Skin epidermis (tissue), 12 donors: ENCODE results near the gene CHAT.

ENCODE experiments used
- H3K27ac ChIP-seq, 21 experiments: fragments of 200-600 bp; sonication (generic) in 11 of 21; one replicate each; pipeline ENCODE4 v1.5.0; 2020; ENCODE audit warnings: mild to moderate bottlenecking in 3 of 21, inconsistent platforms in 2 of 21, moderate library complexity in 2 of 21
- H3K4me3 ChIP-seq, 7 experiments: fragments of 200-600 bp; sonication (generic) in 2 of 7; one replicate each; pipeline ENCODE4 v1.5.0; 2020; ENCODE audit warnings: inconsistent platforms in 2 of 7, mild to moderate bottlenecking in 2 of 7, moderate library complexity in 1 of 7

CHAT gene

GRCh38 chr10:49613882-49614241 is at the start of gene CHAT:
Gene CHAT, plus strand, starts transcription at chr10:49614037. Its CDS starts 153 bp downstream, at chr10:49614190.
- Histone ChIP-seq H3K4me3 (no peak within 1 kb of the TSS), H3K27ac (no peak within 1 kb of the TSS)

- Histone ChIP-seq H3K4me3 (no peak overlapping the region), H3K27ac (no peak overlapping the region)
These were observed 49.3 kb upstream of the CHAT start for GRCh38 chr10:49564461-49565009.

- Histone ChIP-seq H3K4me3 (no peak overlapping the region), H3K27ac (peak overlapping the region in 2 of 21 experiments; percentile 21 to 51)
These were observed 46.0 kb upstream of the CHAT start for GRCh38 chr10:49567810-49568209.

- H3K27ac ChIP-seq, result peak overlapping the region in 6 of 21 experiments; percentile 15 to 51 (median 28)
- H3K4me3 ChIP-seq, result no peak overlapping the region
These were observed 45.6 kb upstream of the CHAT start for GRCh38 chr10:49568235-49568634.

- Histone ChIP-seq H3K27ac (peak overlapping the region in 2 of 21 experiments; percentile 15 to 51), H3K4me3 (no peak overlapping the region)
These were observed 44.7 kb upstream of the CHAT start for GRCh38 chr10:49569031-49569631.

GRCh38 chr10:49571388-49571787 is 42.4 kb upstream of the CHAT start:
- H3K4me3 ChIP-seq, result no peak overlapping the region
- no peak overlapping the region for H3K27ac ChIP-seq

- H3K27ac ChIP-seq, result no peak overlapping the region
- H3K4me3 ChIP-seq, result no peak overlapping the region
These were observed 41.2 kb upstream of the CHAT start for GRCh38 chr10:49572594-49573114.

- Histone ChIP-seq H3K4me3 (no peak overlapping the region), H3K27ac (no peak overlapping the region)
These were observed 38.3 kb upstream of the CHAT start for GRCh38 chr10:49575489-49576072.

GRCh38 chr10:49577182-49577925 is 36.5 kb upstream of the CHAT start:
- Histone ChIP-seq H3K27ac (no peak overlapping the region), H3K4me3 (no peak overlapping the region)

- H3K4me3 ChIP-seq, result no peak overlapping the region
- no peak overlapping the region for H3K27ac ChIP-seq
These were observed 35.4 kb upstream of the CHAT start for GRCh38 chr10:49578392-49578791.

- Histone ChIP-seq H3K27ac (no peak overlapping the region), H3K4me3 (no peak overlapping the region)
These were observed 34.2 kb upstream of the CHAT start for GRCh38 chr10:49579621-49580020.

- H3K27ac ChIP-seq, result no peak overlapping the region
- H3K4me3 ChIP-seq, result no peak overlapping the region
These were observed 28.4 kb upstream of the CHAT start for GRCh38 chr10:49585387-49585786.

- Histone ChIP-seq H3K4me3 (no peak overlapping the region), H3K27ac (no peak overlapping the region)
These were observed 25.9 kb upstream of the CHAT start for GRCh38 chr10:49587981-49588380.

GRCh38 chr10:49592726-49593563 is 20.9 kb upstream of the CHAT start:
- Histone ChIP-seq H3K4me3 (no peak overlapping the region), H3K27ac (no peak overlapping the region)

- no peak overlapping the region for H3K27ac ChIP-seq
- H3K4me3 ChIP-seq, result no peak overlapping the region
These were observed 20.3 kb upstream of the CHAT start for GRCh38 chr10:49593564-49593875.

GRCh38 chr10:49593998-49594397 is 19.8 kb upstream of the CHAT start:
- Histone ChIP-seq H3K4me3 (no peak overlapping the region), H3K27ac (no peak overlapping the region)

- H3K4me3 ChIP-seq, result no peak overlapping the region
- no peak overlapping the region for H3K27ac ChIP-seq
These were observed 19.2 kb upstream of the CHAT start for GRCh38 chr10:49594594-49594993.

- H3K27ac ChIP-seq, result no peak overlapping the region
These were observed 18.7 kb upstream of the CHAT start for GRCh38 chr10:49595003-49595712.

GRCh38 chr10:49595713-49596492 is 17.9 kb upstream of the CHAT start:
- H3K27ac ChIP-seq, result no peak overlapping the region

More at GRCh38 chr10:49595003-49595712, 18.7 kb upstream of the CHAT start:
- H3K4me3 ChIP-seq, result no peak overlapping the region

More at GRCh38 chr10:49595713-49596492, 17.9 kb upstream of the CHAT start:
- no peak overlapping the region for H3K4me3 ChIP-seq
